HG03135 (cell line): ENCODE results near the gene HSPA5.
"Not testable (repeated sequence)": the region's sequence is repeated elsewhere in the genome, so short reads cannot be mapped to it uniquely, and the experiment has no call there.

Experiments
- ATAC-seq: cut with Tn5 transposase; IDR thresholded peaks from one replicate; pipeline ENCODE4 v1.9.1; 2021; ENCODE audit warnings: mild to moderate bottlenecking, moderate library complexity; ENCODE audit not compliant: unreplicated experiment

HSPA5 gene

GRCh38 chr9:125194466-125194865 is 46.7 kb downstream of the HSPA5 start:
- ATAC-seq, result not testable (repeated sequence)

DNA sequence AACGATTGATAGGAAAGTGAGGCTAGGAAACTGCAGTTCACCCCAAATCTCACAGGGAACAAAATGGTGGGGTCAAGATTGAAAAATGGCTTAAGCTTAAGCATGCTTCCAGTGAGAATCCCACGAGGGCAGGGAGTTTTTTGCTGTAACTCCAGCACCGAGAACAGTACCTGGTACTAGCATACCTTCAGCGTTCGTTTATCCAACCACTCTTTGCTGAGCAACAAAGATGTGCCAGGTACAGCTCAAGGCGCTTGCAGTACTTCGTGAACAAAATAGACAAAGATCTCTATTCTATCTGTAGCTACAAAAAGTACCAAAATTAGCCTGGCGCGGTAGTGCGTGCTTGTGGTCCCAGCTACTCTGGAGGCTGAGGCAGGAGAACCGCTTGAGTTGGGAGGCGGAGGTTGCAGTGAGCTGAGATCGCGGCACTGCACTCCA is 50.8 kb downstream of the HSPA5 start:
- ATAC-seq, result no peak

DNA sequence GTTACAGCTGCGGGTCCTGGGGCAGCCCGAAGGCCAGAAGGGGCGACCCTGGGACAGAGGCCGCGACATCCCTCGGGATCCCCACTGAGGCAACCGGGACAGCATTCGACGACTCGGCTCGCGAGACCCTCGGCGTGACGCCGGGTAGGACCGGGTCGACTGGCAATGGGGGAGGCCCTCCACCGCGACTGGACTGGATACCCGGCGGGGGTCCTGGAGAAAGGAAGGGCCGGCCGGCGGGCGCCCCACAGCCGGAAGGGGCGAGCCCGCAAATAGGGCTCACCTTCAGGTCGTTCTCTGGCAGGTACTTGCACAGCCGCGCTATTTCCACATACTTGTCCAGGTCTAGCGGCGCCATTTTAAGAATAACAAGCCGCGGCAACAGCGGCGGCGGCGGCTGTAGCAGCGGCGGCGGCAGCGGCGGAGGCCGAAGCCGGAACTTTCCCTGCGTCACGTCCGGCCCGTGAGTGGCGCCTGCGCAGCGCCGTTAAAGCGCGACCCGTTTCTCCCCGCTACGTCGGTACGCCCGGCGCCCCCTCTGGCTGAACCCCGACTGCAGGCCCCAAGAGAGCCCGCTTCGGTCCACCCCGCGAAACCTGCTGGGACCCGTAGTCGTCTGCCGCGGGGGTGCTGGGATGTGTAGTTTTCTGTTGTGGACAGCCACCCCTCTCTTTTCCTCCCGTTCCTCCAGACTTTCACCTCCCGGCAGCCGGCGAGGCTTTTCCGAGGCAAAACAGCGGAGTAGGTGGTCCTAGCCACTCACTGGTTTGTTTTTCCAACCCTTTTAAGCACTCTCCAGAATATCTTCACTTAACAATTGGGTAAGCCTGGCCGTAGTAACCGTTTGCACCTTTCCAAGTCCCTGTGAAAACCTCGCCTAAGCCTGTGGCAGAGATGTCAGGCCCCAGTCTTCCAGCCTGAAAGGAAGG is 51.5 kb downstream of the HSPA5 start, which contains the start of gene PPP6C:
Gene PPP6C (minus strand): TSS at position 443 of the 929 bp plus-strand sequence. CDS start 85 bp downstream, at position 358.
- ATAC-seq, result peak; percentile 96

DNA sequence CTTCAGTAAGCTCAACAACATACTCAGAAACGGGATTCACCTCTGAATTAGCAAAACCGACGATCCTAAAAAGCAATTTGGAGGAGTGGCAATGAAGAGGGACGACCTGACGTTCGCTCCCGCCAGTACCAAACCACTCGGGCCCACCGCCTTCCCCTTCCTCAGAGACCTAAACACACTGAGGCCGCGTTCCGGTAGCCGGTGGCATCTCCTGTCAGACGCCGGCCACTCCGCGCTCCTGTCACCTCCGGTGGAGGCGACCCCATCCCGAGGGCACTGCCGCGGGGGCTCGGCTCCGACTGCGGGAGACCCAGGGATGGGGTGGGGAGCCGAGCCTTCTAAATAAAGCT is 52.2 kb downstream of the HSPA5 start:
- peak; percentile 24 for ATAC-seq
